BE2C (cell line): ENCODE results near the gene CPED1.

ENCODE experiments used
- DNase-seq: peaks from one replicate; pipeline ENCODE4 v3.0.0-alpha.2; 2020
- H3K27me3 ChIP-seq: fragments of 250-450 bp; sonication (Bioruptor Pico); 2 replicates; pipeline ENCODE4 v1.5.1; 2020; ENCODE audit warnings: mild to moderate bottlenecking
- H3K36me3 ChIP-seq: fragments of 250-450 bp; sonication (Bioruptor Pico); 2 replicates; pipeline ENCODE4 v1.5.1; 2020; ENCODE audit warnings: mild to moderate bottlenecking
- H3K4me1 ChIP-seq: fragments of 250-450 bp; sonication (Bioruptor Pico); 2 replicates; pipeline ENCODE4 v1.5.1; 2020
- H3K4me3 ChIP-seq: 2 replicates; pipeline ENCODE4 v1.5.1; 2011; ENCODE audit warnings: low read depth, low read length
- H3K9me3 ChIP-seq: fragments of 250-450 bp; sonication (Bioruptor Pico); 2 replicates; pipeline ENCODE4 v1.5.1; 2020
- CTCF ChIP-seq: IDR thresholded peaks from 2 replicates; pipeline ENCODE4 v1.5.1; 2012; ENCODE audit warnings: mild to moderate bottlenecking, low read depth, low read length

CPED1 gene

GRCh38 chr7:121126801-121127534 lies 138.5 kb downstream of the CPED1 start:
- Histone ChIP-seq H3K9me3 (no peaks in the 10 kb centered on the region), H3K4me1 (no peaks in the 10 kb centered on the region), H3K4me3 (no peak overlapping the region), H3K36me3 (no peaks in the 10 kb centered on the region), H3K27me3 (no peaks in the 10 kb centered on the region)
- DNase-seq, result no peak
- TF ChIP-seq CTCF, result no peak

GRCh38 chr7:121132940-121133339 lies 144.4 kb downstream of the CPED1 start:
- TF ChIP-seq CTCF, result no peak
- H3K4me1 ChIP-seq, result no peaks in the 10 kb centered on the region
- no peaks in the 10 kb centered on the region for H3K9me3 ChIP-seq
- no peak for DNase-seq
- no peaks in the 10 kb centered on the region for H3K27me3 ChIP-seq
- no peaks in the 10 kb centered on the region for H3K36me3 ChIP-seq
- no peak overlapping the region for H3K4me3 ChIP-seq

DNA sequence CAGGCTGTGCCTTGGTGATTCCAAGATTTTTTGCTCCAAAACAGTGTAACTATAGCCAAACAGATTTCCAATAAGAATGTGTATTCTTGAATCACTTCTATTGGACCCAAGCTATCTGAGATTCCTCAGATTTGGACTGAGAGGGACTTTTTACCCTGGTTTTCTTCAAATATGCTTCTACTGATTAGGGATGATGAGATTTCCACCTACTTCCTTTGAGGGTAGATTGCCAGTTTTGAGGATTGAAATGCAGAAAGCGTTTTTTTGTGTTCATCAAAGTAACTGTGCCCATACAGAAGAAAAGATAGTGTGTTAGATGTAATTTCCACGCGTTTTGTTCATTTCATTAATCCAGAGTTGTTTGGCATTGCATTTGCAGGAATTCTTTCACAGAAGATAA lies 144.9 kb downstream of the CPED1 start:
- DNase-seq, result no peak
- Histone ChIP-seq H3K27me3 (no peaks in the 10 kb centered on the region), H3K36me3 (no peaks in the 10 kb centered on the region), H3K4me3 (no peak overlapping the region), H3K9me3 (no peaks in the 10 kb centered on the region), H3K4me1 (no peaks in the 10 kb centered on the region)
- no peak for TF ChIP-seq CTCF

DNA sequence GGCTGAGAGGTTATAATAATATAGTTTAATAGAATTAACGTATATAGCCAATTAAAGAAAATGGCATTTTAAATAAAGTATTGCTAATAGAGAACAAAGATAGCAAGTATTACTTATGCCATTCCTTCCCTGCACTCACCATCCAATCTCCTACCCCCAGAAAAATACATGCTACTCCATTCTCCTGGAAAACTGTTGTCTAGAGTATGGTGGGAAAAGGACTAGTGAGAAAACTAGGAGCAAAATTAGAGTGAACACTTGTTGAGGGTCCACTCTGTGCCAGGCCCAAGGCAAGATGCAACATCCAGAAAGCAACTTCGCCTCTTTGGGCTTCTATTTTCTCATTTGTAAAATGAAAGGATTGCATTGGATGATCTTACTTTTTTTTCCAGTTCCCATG lies 149.1 kb downstream of the CPED1 start:
- Histone ChIP-seq H3K4me1 (no peaks in the 10 kb centered on the region), H3K4me3 (no peak overlapping the region), H3K9me3 (no peaks in the 10 kb centered on the region), H3K27me3 (peaks cover 3% of the 10 kb centered on the region; the same call in 1 of the 2 replicates), H3K36me3 (no peaks in the 10 kb centered on the region)
- no peak for DNase-seq
- TF ChIP-seq CTCF, result no peak

DNA sequence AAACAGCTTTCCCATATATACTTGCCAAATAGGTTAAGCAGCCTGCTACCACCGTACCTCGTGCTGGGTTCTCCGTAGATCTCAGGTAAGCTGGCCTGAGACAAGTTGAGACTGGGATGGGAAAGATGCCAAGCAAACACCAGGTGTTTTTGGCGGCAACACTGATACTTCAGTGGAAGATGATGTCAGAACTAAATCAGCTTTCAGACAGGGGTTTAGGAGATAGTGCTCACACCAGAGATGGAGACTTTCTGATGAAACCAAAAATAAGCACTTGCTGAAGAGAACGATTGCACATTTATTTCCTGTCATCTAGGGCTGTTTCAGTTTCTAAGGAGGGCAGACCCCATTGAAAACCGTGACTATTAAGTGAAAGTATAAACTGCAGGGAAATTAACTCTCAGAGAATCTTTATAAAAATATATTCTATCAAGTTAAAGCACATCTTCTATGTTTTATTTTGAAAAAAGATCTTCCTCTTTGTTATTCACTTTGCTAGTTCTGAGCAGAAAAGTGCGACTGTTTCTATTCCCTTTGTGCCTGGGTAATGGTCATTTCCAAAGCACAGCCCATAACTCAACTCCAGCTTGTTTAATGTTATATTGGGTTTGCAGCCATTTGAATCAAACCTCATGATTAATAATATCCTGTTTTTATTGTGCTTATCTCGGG lies 149.9 kb downstream of the CPED1 start:
- Histone ChIP-seq H3K36me3 (no peaks in the 10 kb centered on the region), H3K4me1 (no peaks in the 10 kb centered on the region), H3K4me3 (no peak overlapping the region), H3K9me3 (no peaks in the 10 kb centered on the region), H3K27me3 (peaks cover 3% of the 10 kb centered on the region; the same call in 1 of the 2 replicates)
- TF ChIP-seq CTCF, result no peak
- no peak for DNase-seq

DNA sequence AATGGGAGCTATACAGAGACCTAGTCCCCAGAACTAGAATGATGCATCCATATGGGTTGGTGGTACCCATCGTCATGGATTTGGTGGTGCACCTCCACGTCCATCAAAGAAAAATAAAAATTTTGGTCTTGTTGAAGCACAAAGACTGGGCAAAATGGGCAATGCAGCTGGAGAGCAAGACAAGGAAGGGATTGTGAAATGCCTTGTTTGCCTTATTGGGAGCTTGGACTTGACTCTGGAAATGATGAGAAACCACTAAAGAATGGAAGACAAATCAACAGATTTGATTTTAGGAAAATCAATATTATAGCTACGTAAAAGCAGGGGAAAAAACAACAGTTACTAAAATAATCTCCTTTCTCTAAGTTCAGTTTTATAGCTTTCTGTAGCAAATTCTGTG lies 150.9 kb downstream of the CPED1 start:
- TF ChIP-seq CTCF, result no peak
- no peak for DNase-seq
- H3K4me3 ChIP-seq, result no peak overlapping the region
- H3K27me3 ChIP-seq, result peaks cover 3% of the 10 kb centered on the region; the same call in 1 of the 2 replicates
- no peaks in the 10 kb centered on the region for H3K4me1 ChIP-seq
- H3K36me3 ChIP-seq, result no peaks in the 10 kb centered on the region
- H3K9me3 ChIP-seq, result no peaks in the 10 kb centered on the region
